ENCODE measurements around the gene TRIM29. TPM values are rescaled to one million over a fixed set of nuclear protein-coding genes. Genes with fewer than 3 reads are reported as not detected.

The TRIM29 gene
- total and polyA plus RNA-seq, 10 of the 15 experiments (the other 5 are each of a cell fraction or from before 2014, with no cell fraction given) = 0.08 to 0.67 (median 0.26) TPM; not detected in 5

- peaks cover 8% of the 10 kb centered on the region for H3K9me3 ChIP-seq (replicated peaks; ENCODE audit: control insufficient read depth, insufficient read depth, low read length)
- POLR2A ChIA-PET = no interaction called here
- no peak overlapping the region for H2AFZ ChIP-seq (ENCODE audit: control insufficient read depth, low read depth, low read length)
- peaks cover 0 to 1% of the 10 kb centered on the region in 2 experiments; a peak in 2 of 4 replicates for H3K27me3 ChIP-seq (replicated peaks in 1 of 2; ENCODE audit: control insufficient read depth in 2 of 2, insufficient read depth in 2 of 2, low read length in 1 of 2)
- DNase-seq (ENCODE audit: low read depth, low spot score) (no peak), FAIRE-seq (no peak), ATAC-seq (no peak)
- no peak overlapping the region for H3K9ac ChIP-seq (ENCODE audit: control insufficient read depth, insufficient read depth, low read length)
- RAD21 ChIA-PET (ENCODE audit: unreplicated experiment) = no interaction called here
- no peaks in the 10 kb centered on the region for H3K79me2 ChIP-seq (ENCODE audit: control insufficient read depth, insufficient read depth, low read length)
- no peak overlapping the region for H3K4me2 ChIP-seq (ENCODE audit: control insufficient read depth, insufficient read depth)
- H3K4me3 ChIP-seq = no peak overlapping the region
- CTCF ChIA-PET = no interaction called here
- intact Hi-C loops (cut with micrococcal nuclease; ENCODE audit: unreplicated experiment) (no loop called here), in situ Hi-C loops (cut with MboI) (no loop called here)
- no peaks in the 10 kb centered on the region for H4K20me1 ChIP-seq (ENCODE audit: control insufficient read depth, insufficient read depth)
- BruUV-seq (replicated peaks) = no TSS peak
- 10% methylated on average over 3 of the region's 3 CpGs for WGBS (ENCODE audit: insufficient coverage, insufficient replicate concordance, low lambda C conversion rate, missing lambda C conversion rate)
- H3K36me3 ChIP-seq (ENCODE audit: control insufficient read depth in 2 of 2, insufficient read depth in 2 of 2, low read length in 1 of 2) = no peaks in the 10 kb centered on the region
- H3K4me1 ChIP-seq (ENCODE audit: control insufficient read depth, insufficient read depth, low read length) = no peaks in the 10 kb centered on the region
- H3K27ac ChIP-seq (ENCODE audit: control insufficient read depth, insufficient read depth) = no peak overlapping the region
- SMC1A ChIA-PET (ENCODE audit: uncharacterized antibody, unreplicated experiment) = no interaction called here
- TF ChIP-seq PRDM15 (CRISPR knock-in tag; IDR thresholded peaks at IDR 0.05) (no peak), CEBPZ (IDR thresholded peaks at IDR 0.05; ENCODE audit: low read depth, low read length) (no peak), NR2C2 (IDR thresholded peaks at IDR 0.05; ENCODE audit: borderline replicate concordance, control insufficient read depth, insufficient read length, low read depth) (no peak), PAX5 (IDR thresholded peaks at IDR 0.05; ENCODE audit: borderline replicate concordance, low read depth, low read length) (no peak), MEF2B (IDR thresholded peaks at IDR 0.05; ENCODE audit: partially characterized antibody, poor library complexity, severe bottlenecking) (no peak), E4F1 (IDR thresholded peaks at IDR 0.05; ENCODE audit: borderline replicate concordance, partially characterized antibody) (no peak), POLR2AphosphoS5 (IDR thresholded peaks at IDR 0.05; ENCODE audit: low read length) (no peak), YBX1 (IDR thresholded peaks at IDR 0.05) (no peak), MTA2 (IDR thresholded peaks at IDR 0.05; ENCODE audit: low read depth) (no peak), BACH1 (IDR thresholded peaks at IDR 0.05; ENCODE audit: borderline replicate concordance) (no peak)
- TF ChIP-seq, protein P1, sequence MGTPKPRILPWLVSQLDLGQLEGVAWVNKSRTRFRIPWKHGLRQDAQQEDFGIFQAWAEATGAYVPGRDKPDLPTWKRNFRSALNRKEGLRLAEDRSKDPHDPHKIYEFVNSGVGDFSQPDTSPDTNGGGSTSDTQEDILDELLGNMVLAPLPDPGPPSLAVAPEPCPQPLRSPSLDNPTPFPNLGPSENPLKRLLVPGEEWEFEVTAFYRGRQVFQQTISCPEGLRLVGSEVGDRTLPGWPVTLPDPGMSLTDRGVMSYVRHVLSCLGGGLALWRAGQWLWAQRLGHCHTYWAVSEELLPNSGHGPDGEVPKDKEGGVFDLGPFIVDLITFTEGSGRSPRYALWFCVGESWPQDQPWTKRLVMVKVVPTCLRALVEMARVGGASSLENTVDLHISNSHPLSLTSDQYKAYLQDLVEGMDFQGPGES (IDR thresholded peaks at IDR 0.05) = no peak
- TF ChIP-seq, protein P2, sequence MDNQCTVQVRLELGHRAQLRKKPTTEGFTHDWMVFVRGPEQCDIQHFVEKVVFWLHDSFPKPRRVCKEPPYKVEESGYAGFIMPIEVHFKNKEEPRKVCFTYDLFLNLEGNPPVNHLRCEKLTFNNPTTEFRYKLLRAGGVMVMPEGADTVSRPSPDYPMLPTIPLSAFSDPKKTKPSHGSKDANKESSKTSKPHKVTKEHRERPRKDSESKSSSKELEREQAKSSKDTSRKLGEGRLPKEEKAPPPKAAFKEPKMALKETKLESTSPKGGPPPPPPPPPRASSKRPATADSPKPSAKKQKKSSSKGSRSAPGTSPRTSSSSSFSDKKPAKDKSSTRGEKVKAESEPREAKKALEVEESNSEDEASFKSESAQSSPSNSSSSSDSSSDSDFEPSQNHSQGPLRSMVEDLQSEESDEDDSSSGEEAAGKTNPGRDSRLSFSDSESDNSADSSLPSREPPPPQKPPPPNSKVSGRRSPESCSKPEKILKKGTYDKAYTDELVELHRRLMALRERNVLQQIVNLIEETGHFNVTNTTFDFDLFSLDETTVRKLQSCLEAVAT (IDR thresholded peaks at IDR 0.05) = no peak
Observed at GRCh38 chr11:120090411-120090810, 47.5 kb downstream of the TRIM29 start.
